GM23338 (cell line): Measurements from ENCODE around the gene HIVEP2. TPM values are rescaled to one million over a fixed set of nuclear protein-coding genes. Genes with fewer than 3 reads are reported as not detected.

Experiments
- ATAC-seq: fragments of 200-7000 bp; cut with Tn5 transposase; 3 replicates; pipeline ENCODE4 v1.9.1; 2020
- DNase-seq: peaks from one replicate; pipeline ENCODE4 v3.0.0-alpha.2; 2015; ENCODE audit warnings: low spot score
- H2AFZ ChIP-seq: fragments of 200-600 bp; sonication (generic); 2 replicates; pipeline ENCODE4 v1.8.0; 2016; ENCODE audit warnings: antibody characterized with exemption, mild to moderate bottlenecking, moderate library complexity
- H3F3A ChIP-seq: fragments of 200-600 bp; sonication (generic); replicated peaks from 2 replicates; pipeline ENCODE4 v1.8.0; 2017; ENCODE audit warnings: antibody characterized with exemption, mixed run types, low read depth
- H3K27ac ChIP-seq: fragments of 200-600 bp; sonication (generic); 2 replicates; pipeline ENCODE4 v1.6.1; 2016; ENCODE audit warnings: low read depth
- H3K27me3 ChIP-seq: fragments of 200-600 bp; sonication (generic); 2 replicates; pipeline ENCODE4 v1.8.0; 2016; ENCODE audit warnings: mild to moderate bottlenecking, mixed run types, moderate library complexity; ENCODE audit not compliant: insufficient read depth
- H3K36me3 ChIP-seq: fragments of 200-600 bp; sonication (generic); 2 replicates; pipeline ENCODE4 v1.8.0; 2016; ENCODE audit warnings: mild to moderate bottlenecking; ENCODE audit not compliant: insufficient read depth
- H3K4me1 ChIP-seq: fragments of 200-600 bp; sonication (generic); 2 replicates; pipeline ENCODE4 v1.8.0; 2016; ENCODE audit warnings: mild to moderate bottlenecking, moderate library complexity; ENCODE audit not compliant: insufficient read depth
- H3K4me2 ChIP-seq: fragments of 200-600 bp; sonication (generic); 2 replicates; pipeline ENCODE4 v1.7.1; 2017; ENCODE audit warnings: mixed run types
- H3K4me3 ChIP-seq: fragments of 200-600 bp; sonication (generic); 2 replicates; pipeline ENCODE4 v1.6.1; 2016; ENCODE audit warnings: mixed run types
- H3K79me2 ChIP-seq: fragments of 200-600 bp; sonication (generic); replicated peaks from 2 replicates; pipeline ENCODE4 v1.8.0; 2017; ENCODE audit warnings: mild to moderate bottlenecking; ENCODE audit not compliant: insufficient read depth
- H3K9me2 ChIP-seq: fragments of 200-600 bp; sonication (generic); 2 replicates; pipeline ENCODE4 v1.8.0; 2017; ENCODE audit not compliant: insufficient read depth
- H4K20me1 ChIP-seq: fragments of 200-600 bp; sonication (generic); replicated peaks from 2 replicates; pipeline ENCODE4 v1.8.0; 2017; ENCODE audit warnings: mild to moderate bottlenecking; ENCODE audit not compliant: insufficient read depth
- H3K27ac Mint-ChIP-seq: 2 replicates; pipeline ENCODE4 v1.8.0; 2020; ENCODE audit warnings: inconsistent platforms, mild to moderate bottlenecking, moderate library complexity, mixed read lengths
- H3K27me3 Mint-ChIP-seq: 3 replicates; pipeline ENCODE4 v1.8.0; 2022; ENCODE audit warnings: low read depth, mild to moderate bottlenecking, moderate library complexity, mixed read lengths, inconsistent platforms; ENCODE audit not compliant: insufficient read depth, poor library complexity
- H3K36me3 Mint-ChIP-seq: 3 replicates; pipeline ENCODE4 v1.8.0; 2021; ENCODE audit warnings: low read depth, mild to moderate bottlenecking, inconsistent platforms, moderate library complexity, mixed read lengths
- H3K4me1 Mint-ChIP-seq: 3 replicates; pipeline ENCODE4 v1.8.0; 2020; ENCODE audit warnings: mild to moderate bottlenecking, inconsistent platforms, mixed read lengths
- H3K4me3 Mint-ChIP-seq: 3 replicates; pipeline ENCODE4 v1.8.0; 2021; ENCODE audit warnings: moderate library complexity, mild to moderate bottlenecking, inconsistent platforms, mixed read lengths
- H3K9me3 Mint-ChIP-seq: 3 replicates; pipeline ENCODE4 v1.8.0; 2020; ENCODE audit warnings: moderate library complexity, mild to moderate bottlenecking, inconsistent platforms, mixed read lengths
- CTCF ChIP-seq, 2 experiments: fragments of 200-600 bp in 1 of 2; sonication (generic) in 1 of 2; conservative IDR thresholded peaks; 2 replicates each; pipeline versions ENCODE4 v1.5.1 to v1.6.1; 2016 to 2017; ENCODE audit warnings: antibody characterized with exemption in 2 of 2, low read depth in 2 of 2, mild to moderate bottlenecking in 2 of 2, moderate library complexity in 1 of 2
- EZH2 ChIP-seq: fragments of 200-600 bp; sonication (generic); IDR thresholded peaks from one replicate; pipeline ENCODE4 v1.8.0; 2017; ENCODE audit warnings: antibody characterized with exemption, mild to moderate bottlenecking, low read depth; ENCODE audit not compliant: unreplicated experiment
- NANOG ChIP-seq: IDR thresholded peaks from 2 replicates; pipeline ENCODE4 v1.6.1; 2016; ENCODE audit warnings: antibody characterized with exemption, borderline replicate concordance
- POLR2AphosphoS5 ChIP-seq: IDR thresholded peaks from 2 replicates; pipeline ENCODE4 v1.6.1; 2016; ENCODE audit warnings: antibody characterized with exemption, low read depth
- REST ChIP-seq: IDR thresholded peaks from one replicate; pipeline ENCODE4 v1.6.1; 2018; ENCODE audit warnings: antibody characterized with exemption; ENCODE audit not compliant: unreplicated experiment
- STAT1 ChIP-seq: IDR thresholded peaks from one replicate; pipeline ENCODE4 v1.6.1; 2016; ENCODE audit warnings: antibody characterized with exemption; ENCODE audit not compliant: unreplicated experiment
- ZNF114 ChIP-seq: fragments of 250-450 bp; sonication (Bioruptor Pico); IDR thresholded peaks from 2 replicates; pipeline ENCODE4 v1.5.0; 2020; ENCODE audit warnings: mild to moderate bottlenecking, moderate library complexity
- ZNF462 ChIP-seq: fragments of 250-450 bp; sonication (Bioruptor Pico); IDR thresholded peaks from 2 replicates; pipeline ENCODE4 v1.5.0; 2020; ENCODE audit warnings: mild to moderate bottlenecking, moderate library complexity
- polyA plus RNA-seq: library from polyadenylated mRNA; unstranded; fragments of >200 nt; fragmentation: Nextera tagmentation; extraction: Ambion mirVana; gene quantifications from 2 replicates; pipeline ENCODE4 v1.2.1, GENCODE V29; 2016
- total RNA-seq: library from RNA; depleted of rRNA; stranded (reverse); fragments of >200 nt; shearing (Covaris generic); gene quantifications from 2 replicates; pipeline ENCODE4 v1.2.3, GENCODE V29; 2014

The HIVEP2 gene
- total and polyA plus RNA-seq, 2 experiments from 2014 or later, result 1.5 to 7.4 TPM

GRCh38 chr6:142881761-142882160 is 63.2 kb downstream of the HIVEP2 start (continued):
- TF ChIP-seq ZNF462 (CRISPR knock-in tag), result no peak
- no peak for TF ChIP-seq STAT1
- TF ChIP-seq CTCF (conservative IDR thresholded peaks at IDR 0.05; ENCODE audit: low read depth in 2 of 2), result no peak
- no peak for TF ChIP-seq NANOG
- no peak for TF ChIP-seq EZH2
- TF ChIP-seq ZNF114, result no peak

GRCh38 chr6:142881290-142881689 is 63.7 kb downstream of the HIVEP2 start:
- Histone ChIP-seq H3K79me2 (peaks cover 19% of the 10 kb centered on the region; the same call in 1 of the 2 replicates), H3F3A (no peaks in the 10 kb centered on the region), H3K4me2 (no peak overlapping the region), H3K4me3 (no peak overlapping the region), H3K4me1 (peaks cover 27% of the 10 kb centered on the region), H3K27me3 (no peaks in the 10 kb centered on the region), H3K9me2 (peaks cover 4% of the 10 kb centered on the region; the same call in 1 of the 2 replicates), H4K20me1 (no peaks in the 10 kb centered on the region), H3K27ac (no peak overlapping the region), H3K36me3 (no peaks in the 10 kb centered on the region), H2AFZ (no peak overlapping the region)
- peaks cover 33% of the 10 kb centered on the region for H3K4me1 Mint-ChIP-seq
- ATAC-seq (no peak), DNase-seq (no peak)
- no peak overlapping the region for H3K27ac Mint-ChIP-seq
- no peaks in the 10 kb centered on the region for H3K9me3 Mint-ChIP-seq
- no peak overlapping the region for H3K4me3 Mint-ChIP-seq
- H3K36me3 Mint-ChIP-seq, result no peaks in the 10 kb centered on the region
- H3K27me3 Mint-ChIP-seq, result no peaks in the 10 kb centered on the region
- TF ChIP-seq REST (no peak), POLR2AphosphoS5 (no peak), STAT1 (no peak), EZH2 (no peak)
